Epithelial cell of esophagus (primary cell): ENCODE results near the gene THSD4.

Experiments used
- DNase-seq: peaks from one replicate; pipeline ENCODE4 v3.0.0; 2010; ENCODE audit warnings: low read depth
- H3K4me3 ChIP-seq: 2 replicates; pipeline ENCODE4 v1.5.1; 2011; ENCODE audit warnings: mild to moderate bottlenecking, low read length, control low read depth
- TF ChIP-seq, protein P1 (sequence below): IDR thresholded peaks from 2 replicates; pipeline ENCODE4 v1.5.1; 2011; ENCODE audit warnings: low read depth, mild to moderate bottlenecking, low read length, control low read depth, inconsistent platforms; ENCODE audit not compliant: insufficient read depth; ENCODE audit errors: missing control alignments

Gene THSD4

DNA sequence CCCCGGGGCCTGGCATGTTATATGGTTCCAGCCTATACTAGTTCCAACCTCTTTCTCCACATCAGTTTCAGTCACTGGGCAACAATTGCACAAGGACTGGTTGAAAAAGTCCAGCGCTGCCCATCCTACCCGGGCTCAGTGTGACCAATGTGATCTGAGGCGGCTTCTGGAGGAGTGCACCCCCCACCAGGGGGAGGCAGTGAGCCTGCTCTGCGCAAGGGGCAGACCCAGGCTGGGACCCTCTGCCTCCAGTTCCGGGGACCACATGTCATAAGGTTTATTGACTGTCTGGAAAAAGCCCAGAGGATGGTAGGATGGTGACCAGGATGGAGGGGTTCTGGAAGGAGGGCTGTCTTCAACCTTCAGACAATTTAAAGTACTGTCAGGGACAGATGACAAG is 669.4 kb downstream of the THSD4 start:
- H3K4me3 ChIP-seq, result no peak overlapping the region
- no peak for DNase-seq
- TF ChIP-seq, protein P1, sequence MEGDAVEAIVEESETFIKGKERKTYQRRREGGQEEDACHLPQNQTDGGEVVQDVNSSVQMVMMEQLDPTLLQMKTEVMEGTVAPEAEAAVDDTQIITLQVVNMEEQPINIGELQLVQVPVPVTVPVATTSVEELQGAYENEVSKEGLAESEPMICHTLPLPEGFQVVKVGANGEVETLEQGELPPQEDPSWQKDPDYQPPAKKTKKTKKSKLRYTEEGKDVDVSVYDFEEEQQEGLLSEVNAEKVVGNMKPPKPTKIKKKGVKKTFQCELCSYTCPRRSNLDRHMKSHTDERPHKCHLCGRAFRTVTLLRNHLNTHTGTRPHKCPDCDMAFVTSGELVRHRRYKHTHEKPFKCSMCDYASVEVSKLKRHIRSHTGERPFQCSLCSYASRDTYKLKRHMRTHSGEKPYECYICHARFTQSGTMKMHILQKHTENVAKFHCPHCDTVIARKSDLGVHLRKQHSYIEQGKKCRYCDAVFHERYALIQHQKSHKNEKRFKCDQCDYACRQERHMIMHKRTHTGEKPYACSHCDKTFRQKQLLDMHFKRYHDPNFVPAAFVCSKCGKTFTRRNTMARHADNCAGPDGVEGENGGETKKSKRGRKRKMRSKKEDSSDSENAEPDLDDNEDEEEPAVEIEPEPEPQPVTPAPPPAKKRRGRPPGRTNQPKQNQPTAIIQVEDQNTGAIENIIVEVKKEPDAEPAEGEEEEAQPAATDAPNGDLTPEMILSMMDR, result peak; percentile 13

DNA sequence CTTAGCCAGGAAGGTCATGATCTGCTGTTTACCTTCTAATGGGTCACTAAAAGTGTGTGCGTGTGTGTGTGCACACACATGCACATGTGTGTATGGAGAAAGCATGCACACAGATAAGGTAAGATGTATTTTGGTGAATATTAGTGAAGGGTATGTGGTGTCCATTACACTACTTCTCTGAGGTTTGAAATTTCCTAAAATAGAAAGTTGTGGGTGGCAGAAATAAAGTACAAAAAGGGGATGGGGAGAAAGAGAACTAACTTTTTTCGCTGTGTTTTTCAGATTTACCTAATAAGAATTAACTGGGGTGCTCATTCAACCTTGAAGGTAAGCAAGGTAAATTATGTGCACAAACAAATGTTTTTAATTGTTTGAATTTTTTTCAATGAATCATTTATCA is 670.7 kb downstream of the THSD4 start:
- TF ChIP-seq, protein P1, result no peak
- no peak overlapping the region for H3K4me3 ChIP-seq
- DNase-seq, result no peak

DNA sequence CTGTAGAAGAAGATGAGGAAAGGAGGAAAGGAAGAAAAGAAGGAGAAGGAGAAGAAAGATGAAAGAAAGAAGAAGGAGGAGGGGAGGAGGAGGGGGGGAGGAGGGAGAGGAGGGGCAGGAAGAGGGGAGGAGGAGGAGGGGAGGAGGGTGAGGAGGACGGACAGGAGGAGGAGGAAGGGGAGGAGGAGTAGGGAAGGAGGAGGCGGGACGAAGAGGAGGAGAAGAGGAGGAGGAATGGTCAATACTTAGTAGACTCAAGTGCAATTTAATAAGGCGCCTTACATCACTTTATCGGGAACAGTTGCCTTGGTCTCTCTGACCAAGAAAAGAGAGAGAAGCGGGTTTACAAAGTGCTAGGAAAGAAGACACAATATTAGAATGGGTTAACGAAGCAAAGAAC is 671.4 kb downstream of the THSD4 start:
- H3K4me3 ChIP-seq, result no peak overlapping the region
- TF ChIP-seq, protein P1, result no peak
- DNase-seq, result no peak

DNA sequence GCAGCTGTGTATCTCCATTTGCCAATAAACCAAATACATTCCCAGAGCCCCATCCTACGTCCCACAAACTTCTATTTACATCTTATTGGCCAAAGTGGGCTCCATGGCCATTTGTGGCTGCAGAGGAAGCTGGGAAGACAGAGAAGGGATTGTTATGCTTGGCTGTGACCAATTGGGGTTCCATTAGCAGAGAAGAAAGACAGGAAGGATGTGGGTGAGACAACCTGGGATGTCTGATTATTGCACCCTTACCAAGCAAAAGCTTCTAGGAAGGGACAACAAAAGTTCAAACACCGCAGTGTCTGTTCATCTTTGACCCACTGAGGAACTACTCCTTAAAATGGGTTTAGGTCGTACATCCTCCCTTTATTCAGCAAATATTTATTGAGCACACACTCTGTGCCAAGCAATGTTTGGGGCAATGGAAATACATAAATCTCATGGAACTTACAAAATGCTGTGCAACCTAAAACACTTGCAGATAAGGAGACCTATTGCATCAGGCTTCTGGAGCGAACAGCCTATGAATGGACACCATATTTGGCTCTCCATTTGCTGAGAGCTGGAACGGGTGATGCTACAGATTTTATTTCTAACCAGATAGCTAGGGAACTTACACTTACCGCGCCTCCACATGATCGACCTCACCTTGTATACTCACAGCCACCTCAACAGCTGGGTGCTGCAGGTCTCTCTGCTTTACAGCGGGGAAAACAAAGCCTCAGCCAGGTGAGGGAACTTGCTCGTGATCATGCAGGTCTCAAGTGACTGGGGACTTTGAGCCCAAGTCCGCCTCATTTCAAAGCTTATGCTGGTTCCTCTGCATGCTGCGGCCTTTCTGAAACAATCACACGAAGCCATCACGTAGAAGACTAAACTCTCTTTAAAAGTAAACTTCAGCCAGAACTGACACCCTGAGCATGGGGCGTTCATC is 673.6 kb downstream of the THSD4 start:
- no peak overlapping the region for H3K4me3 ChIP-seq
- TF ChIP-seq, protein P1, result no peak
- no peak for DNase-seq

DNA sequence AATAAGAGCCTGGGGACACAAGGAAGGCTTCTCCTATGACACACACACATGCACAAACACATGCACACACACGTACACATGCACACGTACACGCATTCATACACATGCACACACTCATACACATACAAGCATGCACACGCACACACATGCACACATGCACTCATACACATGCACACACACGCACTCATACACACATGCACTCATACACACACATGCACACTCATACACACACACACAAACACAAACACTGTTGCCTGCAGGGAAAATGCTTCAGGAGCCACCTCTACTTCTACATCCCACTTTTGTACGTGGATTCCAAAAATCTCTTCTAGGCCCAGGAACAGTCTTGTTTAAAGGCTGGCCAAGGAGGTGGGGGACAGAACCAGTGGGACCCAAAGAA is 674.3 kb downstream of the THSD4 start:
- TF ChIP-seq, protein P1, result no peak
- DNase-seq, result no peak
- H3K4me3 ChIP-seq, result no peak overlapping the region

DNA sequence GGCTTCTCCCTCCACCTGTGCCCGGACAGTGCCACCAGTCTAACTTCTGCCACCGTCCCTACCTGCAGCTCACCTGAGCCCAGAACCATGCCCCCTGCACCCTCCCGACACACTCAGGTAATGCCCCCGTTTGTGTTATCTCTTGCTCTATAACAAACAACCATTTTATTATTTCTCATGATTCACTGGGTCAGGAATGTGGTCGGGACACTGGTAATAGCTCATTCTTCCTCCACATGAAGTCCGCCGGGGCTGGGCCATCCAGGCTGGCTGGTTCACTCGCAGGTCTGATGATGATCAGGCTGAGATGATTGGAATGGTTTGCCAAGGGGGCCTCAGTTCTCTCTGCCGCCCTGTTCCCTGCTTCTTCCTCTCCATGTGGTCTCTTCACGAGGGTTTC is 674.8 kb downstream of the THSD4 start:
- DNase-seq, result peak; percentile 85
- TF ChIP-seq, protein P1, result no peak
- no peak overlapping the region for H3K4me3 ChIP-seq

DNA sequence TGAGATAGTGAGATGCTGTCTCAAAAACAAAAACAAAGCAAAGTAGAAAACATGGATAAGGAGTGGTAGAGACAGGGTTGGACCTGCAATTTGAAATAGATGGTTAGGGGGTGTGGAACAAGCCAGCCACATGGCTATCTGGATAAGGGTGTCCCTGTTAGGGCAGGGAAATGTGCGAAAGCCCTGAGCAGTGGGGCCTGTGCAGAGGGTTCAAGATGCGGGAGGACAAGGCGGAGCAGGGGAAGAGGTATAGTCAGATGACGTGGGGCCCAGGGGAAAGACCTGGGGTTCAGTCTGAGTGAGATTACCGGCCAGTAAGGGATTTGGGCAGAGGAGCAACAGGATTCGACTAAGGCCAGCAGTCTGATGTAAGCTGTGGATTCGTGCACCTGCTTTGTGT is 676.7 kb downstream of the THSD4 start:
- TF ChIP-seq, protein P1, result no peak

More for the DNA sequence above, 676.7 kb downstream of the THSD4 start:
- H3K4me3 ChIP-seq, result no peak overlapping the region
- no peak for DNase-seq
